Activated T-cell treated with anti-CD3 and anti-CD28 coated beads, Interleukin-2, amount 50 U/mL, for 4 hours (primary cell): ENCODE results near the gene TMEM209. TPM values are rescaled to one million over a fixed set of nuclear protein-coding genes. Genes with fewer than 3 reads are reported as not detected.
"Not testable (repeated sequence)": the region's sequence is repeated elsewhere in the genome, so short reads cannot be mapped to it uniquely, and the experiment has no call there.

Experiments used
- ATAC-seq, 2 donors: fragments of 200-7000 bp; cut with Tn5 transposase; one replicate each; pipeline ENCODE4 v1.10.0; 2021
- DNase-seq: peaks from one replicate; pipeline ENCODE4 v3.0.0-alpha.2; 2020
- H3K27me3 Mint-ChIP-seq: one replicate; pipeline ENCODE4 v1.8.0; 2021; ENCODE audit warnings: low read depth, mixed read lengths
- H3K36me3 Mint-ChIP-seq: one replicate; pipeline ENCODE4 v1.8.0; 2022; ENCODE audit warnings: mixed read lengths; ENCODE audit not compliant: insufficient read depth
- H3K4me1 Mint-ChIP-seq: one replicate; pipeline ENCODE4 v1.8.0; 2021; ENCODE audit warnings: low read depth, mixed read lengths
- H3K4me3 Mint-ChIP-seq: one replicate; pipeline ENCODE4 v1.8.0; 2021; ENCODE audit warnings: mild to moderate bottlenecking, moderate library complexity, mixed read lengths
- H3K9me3 Mint-ChIP-seq: one replicate; pipeline ENCODE4 v1.8.0; 2021; ENCODE audit warnings: mixed read lengths
- total RNA-seq, 3 donors: library from RNA; stranded (reverse); gene quantifications; one replicate each; pipeline ENCODE4 v1.2.1, GENCODE V29; 2021

Gene TMEM209
- total RNA-seq, 3 donors from 2014 or later, result 44.5 to 46.4 (median 45.0) TPM

GRCh38 chr7:130227883-130228575, 22.8 kb upstream of the TMEM209 start:
- Mint-ChIP-seq H3K9me3 (no peaks in the 10 kb centered on the region), H3K4me3 (no peak overlapping the region), H3K4me1 (no peaks in the 10 kb centered on the region), H3K36me3 (no peaks in the 10 kb centered on the region), H3K27me3 (peaks cover 2% of the 10 kb centered on the region)
- DNase-seq (no peak), ATAC-seq (no peak)

DNA sequence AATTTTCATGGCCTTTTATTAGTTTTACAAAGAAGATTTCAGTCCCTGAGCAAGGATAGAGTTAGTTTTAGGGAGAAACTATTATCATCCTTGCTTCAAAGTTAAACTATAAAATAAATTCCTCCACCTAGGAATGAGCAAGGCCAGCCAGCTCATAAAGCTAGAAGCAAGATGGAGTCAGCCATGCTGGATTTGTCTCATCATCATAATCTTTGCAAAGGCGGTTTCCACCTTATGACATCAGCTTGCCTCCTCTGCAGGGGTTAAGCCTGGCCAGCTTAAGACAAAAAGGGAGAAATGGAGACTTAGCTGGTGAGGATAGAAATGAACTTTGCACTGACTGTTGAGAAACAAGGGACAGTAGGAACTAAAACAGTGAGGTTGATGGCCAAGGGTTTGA, 21.1 kb upstream of the TMEM209 start:
- ATAC-seq (no peak), DNase-seq (no peak)
- no peaks in the 10 kb centered on the region for H3K9me3 Mint-ChIP-seq
- no peaks in the 10 kb centered on the region for H3K36me3 Mint-ChIP-seq
- no peaks in the 10 kb centered on the region for H3K4me1 Mint-ChIP-seq
- no peak overlapping the region for H3K4me3 Mint-ChIP-seq
- no peaks in the 10 kb centered on the region for H3K27me3 Mint-ChIP-seq

DNA sequence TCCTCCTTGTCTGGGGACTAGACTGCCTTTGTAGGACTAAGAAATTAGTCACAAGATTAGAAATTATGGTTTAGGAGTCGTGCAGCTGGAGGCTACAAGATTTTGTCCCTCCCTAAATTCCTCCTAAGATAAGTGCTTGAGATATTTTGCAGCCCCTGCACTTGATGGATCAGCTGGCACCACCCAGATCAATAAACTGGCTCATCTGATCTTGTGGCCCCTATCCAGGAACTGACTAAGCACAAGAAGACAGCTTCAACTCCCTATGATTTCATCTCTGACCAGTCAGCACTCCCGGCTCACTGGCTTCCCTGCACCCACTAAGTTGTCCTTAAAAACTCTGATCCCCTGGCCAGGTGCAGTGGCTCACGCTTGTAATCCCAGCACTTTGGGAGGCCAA, 19.7 kb upstream of the TMEM209 start:
- H3K4me1 Mint-ChIP-seq, result not testable (repeated sequence)

GRCh38 chr7:130224210-130224609, 19.0 kb upstream of the TMEM209 start:
- Mint-ChIP-seq H3K4me3 (no peak overlapping the region), H3K36me3 (no peaks in the 10 kb centered on the region), H3K9me3 (no peaks in the 10 kb centered on the region), H3K27me3 (no peaks in the 10 kb centered on the region), H3K4me1 (no peaks in the 10 kb centered on the region)
- DNase-seq (no peak), ATAC-seq (no peak)

More for the DNA sequence above, 19.7 kb upstream of the TMEM209 start:
- DNase-seq, H3K4me3 Mint-ChIP-seq, ATAC-seq, H3K36me3 Mint-ChIP-seq, H3K27me3 Mint-ChIP-seq, H3K9me3 Mint-ChIP-seq: not testable (repeated sequence)

DNA sequence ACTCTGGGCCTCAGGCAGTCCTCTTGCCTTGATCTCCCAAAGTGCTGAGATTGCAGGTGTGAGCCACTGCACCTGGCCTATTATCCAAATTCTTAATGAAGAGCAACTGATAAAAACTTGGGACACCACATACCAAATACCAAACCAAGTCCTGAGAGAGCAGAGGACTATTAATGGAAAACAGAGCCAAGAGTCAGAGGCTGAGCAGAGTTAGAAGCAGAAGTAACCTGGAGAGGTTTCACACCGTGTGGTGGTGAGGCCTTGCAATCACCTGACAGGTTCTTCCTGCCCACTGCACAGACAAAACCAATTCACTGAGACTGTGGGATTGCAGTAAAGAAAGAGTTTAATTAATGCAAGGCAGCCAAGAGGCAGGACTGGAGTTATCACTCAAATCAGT, 18.4 kb upstream of the TMEM209 start:
- ATAC-seq, result no peak
- H3K4me1 Mint-ChIP-seq, result no peaks in the 10 kb centered on the region
- no peaks in the 10 kb centered on the region for H3K9me3 Mint-ChIP-seq
- no peaks in the 10 kb centered on the region for H3K36me3 Mint-ChIP-seq
- DNase-seq, result no peak
- H3K27me3 Mint-ChIP-seq, result no peaks in the 10 kb centered on the region
- H3K4me3 Mint-ChIP-seq, result no peak overlapping the region

DNA sequence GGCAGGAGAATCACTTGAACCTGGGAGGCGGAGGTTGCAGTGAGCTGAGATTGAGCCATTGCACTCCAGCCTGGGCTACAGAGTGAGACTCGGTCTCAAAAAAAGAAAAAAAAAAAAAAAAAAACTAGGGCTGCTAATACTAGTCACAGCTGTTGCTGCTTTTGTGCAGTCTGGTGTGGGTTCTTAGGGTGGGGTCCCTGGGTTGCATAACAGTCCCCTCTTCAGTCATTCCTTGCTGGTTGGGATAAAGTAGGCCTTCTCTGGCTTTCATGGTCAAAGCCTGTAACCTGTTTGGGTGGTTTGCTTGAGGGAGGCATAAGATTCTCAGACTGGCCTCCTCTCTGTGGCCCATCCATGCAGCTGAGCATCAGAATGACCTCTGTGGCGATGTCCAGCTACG, 16.5 kb upstream of the TMEM209 start:
- ATAC-seq, result no peak
- H3K36me3 Mint-ChIP-seq, result no peaks in the 10 kb centered on the region
- no peaks in the 10 kb centered on the region for H3K4me1 Mint-ChIP-seq

GRCh38 chr7:130219871-130220270, 14.7 kb upstream of the TMEM209 start:
- no peak for ATAC-seq
- no peaks in the 10 kb centered on the region for H3K36me3 Mint-ChIP-seq
- H3K4me1 Mint-ChIP-seq, result no peaks in the 10 kb centered on the region
- H3K9me3 Mint-ChIP-seq, result no peaks in the 10 kb centered on the region
- H3K27me3 Mint-ChIP-seq, result no peaks in the 10 kb centered on the region
- no peak overlapping the region for H3K4me3 Mint-ChIP-seq
- DNase-seq, result no peak

More for the DNA sequence above, 16.5 kb upstream of the TMEM209 start:
- no peak for DNase-seq
- Mint-ChIP-seq H3K4me3 (no peak overlapping the region), H3K9me3 (no peaks in the 10 kb centered on the region), H3K27me3 (no peaks in the 10 kb centered on the region)

DNA sequence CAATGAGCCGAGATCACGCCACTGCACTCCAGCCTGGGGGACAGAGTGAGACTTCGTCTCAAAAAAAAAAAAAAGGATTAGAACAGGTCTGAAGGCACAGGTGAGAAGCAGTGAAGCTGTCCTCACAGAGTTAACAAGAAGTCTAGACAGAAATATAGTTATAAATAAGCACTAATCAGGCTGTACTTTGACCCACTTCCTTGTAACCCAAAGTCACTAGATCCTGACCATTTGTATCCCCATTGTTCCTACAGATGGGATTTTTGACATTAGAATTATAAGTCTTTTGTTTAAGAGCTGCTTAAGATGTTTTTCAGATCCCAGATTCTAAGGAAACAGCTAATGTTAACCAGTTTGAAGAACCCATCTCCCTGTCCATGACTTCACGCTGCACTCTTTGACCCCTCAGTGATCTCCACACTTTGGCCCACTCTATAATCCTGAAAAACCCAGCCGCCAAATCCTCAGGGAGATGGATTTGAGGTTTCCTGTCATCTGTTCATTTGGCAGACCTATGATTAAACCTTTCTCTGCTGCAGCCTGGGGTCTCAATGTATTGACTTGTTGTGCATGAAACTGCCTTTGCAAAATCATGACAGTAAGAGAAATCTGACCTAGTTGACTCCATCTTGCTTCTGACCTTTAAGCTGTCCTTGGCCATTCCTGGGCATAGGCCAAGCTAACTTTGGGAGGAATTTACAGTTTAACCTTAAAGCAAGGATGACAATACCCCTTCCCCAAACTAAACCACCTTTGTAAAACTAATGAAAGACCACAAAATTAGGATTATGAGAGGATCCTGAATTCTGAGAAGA, 13.8 kb upstream of the TMEM209 start:
- Mint-ChIP-seq H3K4me1 (no peaks in the 10 kb centered on the region), H3K4me3 (no peak overlapping the region), H3K36me3 (no peaks in the 10 kb centered on the region), H3K27me3 (peaks cover 5% of the 10 kb centered on the region), H3K9me3 (no peaks in the 10 kb centered on the region)
- ATAC-seq, result no peak
- DNase-seq, result no peak

GRCh38 chr7:130216750-130217149, 11.5 kb upstream of the TMEM209 start:
- Mint-ChIP-seq H3K4me3 (no peak overlapping the region), H3K27me3 (peaks cover 8% of the 10 kb centered on the region), H3K36me3 (no peaks in the 10 kb centered on the region), H3K9me3 (no peaks in the 10 kb centered on the region), H3K4me1 (no peaks in the 10 kb centered on the region)
- DNase-seq (no peak), ATAC-seq (no peak)

DNA sequence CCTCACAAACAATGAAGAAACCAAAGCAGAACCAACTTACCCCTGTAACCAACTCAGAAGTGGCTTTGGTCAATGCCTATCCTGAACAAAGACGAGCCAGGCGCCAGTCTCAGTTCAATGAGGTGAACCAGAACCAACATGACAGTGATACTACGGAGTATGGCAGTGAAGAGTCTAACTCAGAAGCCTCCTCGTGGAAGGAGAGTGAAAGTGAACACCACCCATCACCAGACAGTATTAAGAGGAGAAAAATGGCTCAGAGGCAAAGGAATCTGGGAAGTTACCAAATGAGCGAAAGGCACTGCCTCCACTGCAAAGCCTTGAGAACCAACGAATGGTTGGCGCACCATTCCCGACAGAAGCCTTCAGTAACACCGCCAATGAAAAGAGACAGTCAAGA, 10.8 kb upstream of the TMEM209 start:
- Mint-ChIP-seq H3K36me3 (no peaks in the 10 kb centered on the region), H3K9me3 (no peaks in the 10 kb centered on the region), H3K4me3 (no peak overlapping the region), H3K27me3 (peaks cover 8% of the 10 kb centered on the region), H3K4me1 (no peaks in the 10 kb centered on the region)
- no peak for DNase-seq
- no peak for ATAC-seq

DNA sequence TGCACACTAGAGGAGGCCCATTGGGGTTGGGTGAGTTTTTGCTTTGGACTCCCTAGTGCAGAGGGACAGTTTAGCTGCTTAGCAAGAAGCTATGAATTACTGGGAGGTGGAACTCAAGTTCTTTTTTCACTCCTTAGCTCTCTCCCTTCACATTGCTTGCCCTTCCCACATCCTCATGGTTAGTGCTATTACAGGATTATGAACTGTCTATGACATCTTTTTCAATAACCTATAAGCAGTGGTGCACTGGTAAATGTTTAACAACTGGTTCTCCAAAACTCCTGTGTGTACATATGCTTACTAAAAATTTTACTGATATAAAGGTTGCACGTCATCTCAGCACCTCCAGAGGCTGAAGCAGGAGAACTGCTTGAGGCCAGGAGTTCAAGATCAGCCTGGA, 8.6 kb upstream of the TMEM209 start:
- no peaks in the 10 kb centered on the region for H3K4me1 Mint-ChIP-seq
- H3K9me3 Mint-ChIP-seq, result no peaks in the 10 kb centered on the region
- ATAC-seq, result no peak
- peaks cover 8% of the 10 kb centered on the region for H3K27me3 Mint-ChIP-seq
- H3K4me3 Mint-ChIP-seq, result no peak overlapping the region
- DNase-seq, result no peak
- H3K36me3 Mint-ChIP-seq, result no peaks in the 10 kb centered on the region

- Mint-ChIP-seq H3K4me1 (peaks cover 5% of the 10 kb centered on the region), H3K4me3 (no peak overlapping the region), H3K27me3 (peaks cover 8% of the 10 kb centered on the region), H3K9me3 (no peaks in the 10 kb centered on the region), H3K36me3 (no peaks in the 10 kb centered on the region)
- no peak for DNase-seq
- no peak for ATAC-seq
Measured at GRCh38 chr7:130210181-130210935, 5.2 kb upstream of the TMEM209 start.

DNA sequence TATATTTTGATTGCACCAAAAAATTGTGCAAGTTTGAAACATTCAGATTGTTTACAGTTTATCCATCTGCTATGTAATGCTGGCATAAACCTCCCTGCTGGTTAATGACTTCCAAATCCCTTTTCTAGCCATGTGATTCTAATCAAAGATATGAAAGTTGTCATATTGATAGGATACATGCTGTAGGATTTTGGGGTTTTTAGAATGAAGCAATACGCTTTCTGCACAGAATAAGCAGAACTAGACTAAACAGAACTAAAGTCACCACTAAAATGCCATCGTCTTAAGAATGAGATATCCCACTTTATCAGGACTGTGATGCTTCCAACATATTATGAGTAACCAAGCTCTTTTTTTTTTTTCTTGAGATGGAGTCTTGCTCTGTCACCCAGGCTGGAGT, 3.3 kb upstream of the TMEM209 start:
- Mint-ChIP-seq H3K4me1 (peaks cover 13% of the 10 kb centered on the region), H3K36me3 (peaks cover 2% of the 10 kb centered on the region), H3K27me3 (no peaks in the 10 kb centered on the region), H3K9me3 (no peaks in the 10 kb centered on the region), H3K4me3 (no peak overlapping the region)
- no peak for DNase-seq
- ATAC-seq, result no peak

DNA sequence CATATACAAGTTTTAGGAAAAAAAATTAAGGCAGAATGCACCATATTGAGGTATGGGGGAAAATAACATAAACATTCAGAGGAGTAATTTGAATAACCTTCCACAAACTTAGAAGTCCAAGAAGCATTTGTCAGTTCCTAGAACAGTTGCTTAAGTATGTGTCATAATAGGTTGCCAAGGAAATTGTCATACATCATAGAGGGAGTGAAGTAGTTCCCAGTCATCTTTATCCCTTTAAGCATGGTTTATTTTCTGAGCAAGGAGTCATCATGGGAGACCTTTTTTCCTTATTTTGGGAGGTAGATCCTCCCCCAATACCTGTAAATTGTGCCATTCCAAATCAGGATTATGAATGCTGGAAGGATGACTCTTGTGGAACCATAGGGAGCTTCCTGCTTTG, 2.4 kb upstream of the TMEM209 start, which contains the start of gene SSMEM1:
SSMEM1 (plus strand) TSS at position 219 of the 400 bp plus-strand sequence; CDS start at position 270, 51 bp downstream.
- H3K4me3 Mint-ChIP-seq, result no peak within 1 kb of the TSS
- peaks cover 7% of the 10 kb centered on the region for H3K36me3 Mint-ChIP-seq
- ATAC-seq, result no peak
- no peaks in the 10 kb centered on the region for H3K27me3 Mint-ChIP-seq
- H3K4me1 Mint-ChIP-seq, result peaks cover 18% of the 10 kb centered on the region
- H3K9me3 Mint-ChIP-seq, result no peaks in the 10 kb centered on the region
- DNase-seq, result no peak
